ENCODE measurements around the gene ZNF391.

- TF ChIP-seq CTCF (IDR thresholded peaks at IDR 0.05 in 4 of 5, conservative IDR thresholded peaks at IDR 0.05 in 1 of 5) (no peak), POLR2A (IDR thresholded peaks at IDR 0.05) (no peak)
Observed at GRCh38 chr6:27433714-27434113, 45.2 kb downstream of the ZNF391 start.

Data from gastrocnemius medialis (tissue), 4 donors.